Putamen (tissue), 1 donor: ENCODE data around the gene FLNC.

Experiments
- DNase-seq: peaks from one replicate; pipeline ENCODE4 v3.0.0-alpha.2; 2016; ENCODE audit warnings: low spot score

The FLNC gene

GRCh38 chr7:128843938-128844621 is 13.9 kb downstream of the FLNC start:
- DNase-seq = no peak

DNA sequence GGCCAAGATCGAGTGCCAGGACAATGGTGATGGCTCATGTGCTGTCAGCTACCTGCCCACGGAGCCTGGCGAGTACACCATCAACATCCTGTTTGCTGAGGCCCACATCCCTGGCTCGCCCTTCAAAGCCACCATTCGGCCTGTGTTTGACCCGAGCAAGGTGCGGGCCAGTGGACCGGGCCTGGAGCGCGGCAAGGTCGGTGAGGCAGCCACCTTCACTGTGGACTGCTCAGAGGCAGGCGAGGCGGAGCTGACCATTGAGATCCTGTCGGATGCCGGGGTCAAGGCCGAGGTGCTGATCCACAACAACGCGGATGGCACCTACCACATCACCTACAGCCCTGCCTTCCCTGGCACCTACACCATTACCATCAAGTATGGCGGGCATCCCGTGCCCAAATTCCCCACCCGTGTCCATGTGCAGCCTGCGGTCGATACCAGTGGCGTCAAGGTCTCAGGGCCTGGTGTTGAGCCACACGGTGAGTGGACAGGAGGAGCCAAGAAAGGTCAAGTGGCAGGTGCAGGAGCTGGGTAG is 14.6 kb downstream of the FLNC start:
- DNase-seq = no peak

- DNase-seq = no peak
Measured at GRCh38 chr7:128845475-128845874, 15.3 kb downstream of the FLNC start.

GRCh38 chr7:128845987-128846386 is 15.8 kb downstream of the FLNC start:
- DNase-seq = no peak

DNA sequence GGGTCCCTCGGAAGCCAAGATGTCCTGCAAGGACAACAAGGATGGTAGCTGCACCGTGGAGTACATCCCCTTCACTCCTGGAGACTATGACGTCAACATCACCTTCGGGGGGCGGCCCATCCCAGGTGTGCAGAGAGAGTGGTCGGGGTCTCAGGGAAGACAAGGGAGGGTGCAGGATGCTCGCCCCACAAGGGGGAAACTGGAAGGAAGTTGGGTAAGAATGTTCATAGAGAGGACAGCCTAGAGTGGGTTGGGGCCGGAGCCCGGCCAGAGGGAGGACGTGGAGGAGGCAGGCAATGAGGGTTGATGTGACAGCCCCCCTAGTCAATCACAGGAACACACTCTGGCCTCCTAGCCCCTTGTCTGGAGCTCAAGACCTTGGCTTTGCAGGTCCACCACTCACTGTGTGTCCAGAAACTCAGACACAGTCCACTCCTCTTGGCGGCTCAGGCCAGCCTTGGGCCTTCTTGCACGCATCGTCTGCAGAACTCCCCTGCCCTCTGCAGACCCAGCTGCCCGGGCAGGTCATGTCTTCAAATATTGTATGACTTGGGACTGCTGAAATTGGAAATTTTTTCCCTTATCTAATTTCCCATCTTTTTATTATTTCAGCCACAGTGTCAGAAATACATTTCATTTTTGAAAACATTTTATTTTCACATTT is 16.7 kb downstream of the FLNC start:
- DNase-seq = no peak

- DNase-seq = no peak
Measured at GRCh38 chr7:128847721-128848211, 17.6 kb downstream of the FLNC start.

GRCh38 chr7:128848289-128849155 is 18.3 kb downstream of the FLNC start:
- DNase-seq = no peak

- no peak for DNase-seq
Measured at GRCh38 chr7:128849156-128849515, 18.9 kb downstream of the FLNC start.

- no peak for DNase-seq
Measured at GRCh38 chr7:128849804-128850490, 19.7 kb downstream of the FLNC start.

DNA sequence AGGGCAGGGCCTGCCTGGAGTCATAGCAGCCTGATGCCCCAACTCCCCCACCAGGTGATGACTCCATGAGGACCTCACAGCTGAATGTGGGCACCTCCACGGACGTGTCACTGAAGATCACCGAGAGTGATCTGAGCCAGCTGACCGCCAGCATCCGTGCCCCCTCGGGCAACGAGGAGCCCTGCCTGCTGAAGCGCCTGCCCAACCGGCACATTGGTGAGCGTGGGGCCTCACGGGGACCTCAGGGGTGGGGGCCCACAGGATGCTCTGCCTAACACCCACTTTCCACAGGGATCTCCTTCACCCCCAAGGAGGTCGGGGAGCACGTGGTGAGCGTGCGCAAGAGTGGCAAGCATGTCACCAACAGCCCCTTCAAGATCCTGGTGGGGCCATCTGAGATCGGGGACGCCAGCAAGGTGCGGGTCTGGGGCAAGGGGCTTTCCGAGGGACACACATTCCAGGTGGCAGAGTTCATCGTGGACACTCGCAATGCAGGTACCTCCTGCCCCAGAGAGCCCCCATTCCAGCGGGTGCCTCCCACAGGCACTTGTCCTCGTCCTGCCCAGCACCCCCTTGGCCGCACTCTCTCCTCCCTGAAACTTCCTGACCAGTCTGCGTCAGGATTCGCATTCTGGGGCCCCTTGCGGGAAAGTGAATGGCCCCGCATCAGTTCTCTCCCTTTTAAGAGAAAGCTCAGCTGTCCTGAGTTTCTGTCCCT is 22.5 kb downstream of the FLNC start:
- no peak for DNase-seq

GRCh38 chr7:128853799-128854198 is 23.6 kb downstream of the FLNC start:
- DNase-seq = no peak

GRCh38 chr7:128854396-128854795 is 24.2 kb downstream of the FLNC start:
- no peak for DNase-seq

DNA sequence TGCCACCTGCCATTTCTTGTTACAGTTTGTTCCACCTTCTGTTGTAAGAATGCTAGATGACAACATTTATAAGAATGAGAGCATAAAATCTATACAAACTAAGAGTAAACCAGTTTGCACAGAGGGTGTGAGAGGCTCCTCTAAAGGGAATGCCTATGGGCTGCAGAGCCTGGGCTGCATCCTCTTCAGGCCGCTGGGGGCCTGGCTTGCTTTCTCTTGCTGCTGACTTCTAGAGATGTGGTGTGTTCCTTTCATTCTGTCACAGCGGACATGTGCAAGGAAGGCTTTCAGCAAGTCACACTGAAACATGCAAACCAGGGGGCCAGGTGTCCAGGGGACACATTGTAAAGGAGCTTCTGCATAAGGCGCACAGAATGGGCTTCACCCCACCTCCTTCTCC is 25.4 kb downstream of the FLNC start:
- no peak for DNase-seq

GRCh38 chr7:128856001-128856718 is 26.0 kb downstream of the FLNC start:
- no peak for DNase-seq

DNA sequence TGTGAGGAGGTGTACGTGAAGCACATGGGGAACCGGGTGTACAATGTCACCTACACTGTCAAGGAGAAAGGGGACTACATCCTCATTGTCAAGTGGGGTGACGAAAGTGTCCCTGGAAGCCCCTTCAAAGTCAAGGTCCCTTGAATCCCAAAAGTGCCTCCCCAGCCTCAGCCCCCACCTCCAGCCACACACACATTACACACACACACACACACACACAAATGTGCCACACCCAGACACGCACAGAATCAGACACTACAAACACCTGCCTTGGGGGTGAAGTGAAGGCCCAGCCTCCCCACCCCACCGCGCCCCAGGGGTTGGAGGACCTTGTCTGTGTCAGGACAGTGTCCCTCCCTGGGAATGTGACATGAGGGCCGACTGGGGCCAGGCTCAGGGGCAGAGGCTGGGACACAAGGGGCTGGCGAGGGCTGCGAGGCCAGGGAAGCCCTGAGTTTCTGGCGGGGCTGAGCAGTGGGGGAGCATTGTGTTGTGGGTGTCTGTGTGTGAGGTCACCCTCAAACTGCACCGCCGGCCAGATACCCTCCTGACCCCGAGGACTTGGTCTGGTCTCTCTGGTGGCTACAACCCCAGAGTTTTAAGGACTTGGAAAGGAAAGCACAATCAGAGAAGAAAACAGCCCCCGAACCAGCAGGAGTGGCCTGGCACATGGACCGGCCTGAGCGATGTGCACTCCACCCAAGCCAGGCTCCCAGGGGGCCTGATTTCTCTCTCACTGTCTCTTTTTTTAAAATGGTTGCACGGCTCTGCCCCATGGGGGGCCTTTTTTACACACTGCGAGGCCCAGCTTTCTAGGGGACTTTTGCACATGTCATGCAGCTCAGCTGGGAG is 28.4 kb downstream of the FLNC start:
- no peak for DNase-seq

- DNase-seq = no peak
Measured at GRCh38 chr7:128859232-128860157, 29.3 kb downstream of the FLNC start.

GRCh38 chr7:128860158-128861073 is 30.2 kb downstream of the FLNC start:
- no peak for DNase-seq
